Right ventricle myocardium superior (tissue), 1 donor: Measurements from ENCODE around the gene DNAAF9. TPM values are rescaled to one million over a fixed set of nuclear protein-coding genes. Genes with fewer than 3 reads are reported as not detected.
"Not testable (repeated sequence)": the region's sequence is repeated elsewhere in the genome, so short reads cannot be mapped to it uniquely, and the experiment has no call there.

Experiments
- ATAC-seq: fragments of 200-7000 bp; cut with Tn5 transposase; one replicate; pipeline ENCODE4 v1.9.1; 2020; ENCODE audit warnings: mild to moderate bottlenecking; ENCODE audit not compliant: poor library complexity
- DNase-seq: peaks from one replicate; pipeline ENCODE4 v3.0.0-alpha.2; 2020
- intact Hi-C: fragments of 100-400 bp; cut with DNase I; formaldehyde crosslinking; loops from one replicate; pipeline ENCODE4 v1.11.2; 2022
- long read RNA-seq: library from polyadenylated mRNA; unstranded; transcript quantifications from one replicate; pipeline ENCODE4 v2.0.0, GENCODE V29; 2021
- total RNA-seq: library from RNA; stranded (reverse); fragmentation: NEBNext Ultra II Directional; extraction: Animal tissue kit (Norgen Biotek cat#: 25700); gene quantifications from one replicate; pipeline ENCODE4 v1.2.1, GENCODE V29; 2021
- donor health status: DM: no; HTN: yes; CAD: no; lungs with severe emphysema.

The DNAAF9 gene
- 20.4 TPM for total RNA-seq
- long read RNA-seq, full-length matches to known transcripts: 4 of 27 reads
- long read RNA-seq, partial matches to known transcripts: 17 of 27 reads
- long read RNA-seq, other reads (novel, unspliced or antisense): 6 of 27 reads

DNA sequence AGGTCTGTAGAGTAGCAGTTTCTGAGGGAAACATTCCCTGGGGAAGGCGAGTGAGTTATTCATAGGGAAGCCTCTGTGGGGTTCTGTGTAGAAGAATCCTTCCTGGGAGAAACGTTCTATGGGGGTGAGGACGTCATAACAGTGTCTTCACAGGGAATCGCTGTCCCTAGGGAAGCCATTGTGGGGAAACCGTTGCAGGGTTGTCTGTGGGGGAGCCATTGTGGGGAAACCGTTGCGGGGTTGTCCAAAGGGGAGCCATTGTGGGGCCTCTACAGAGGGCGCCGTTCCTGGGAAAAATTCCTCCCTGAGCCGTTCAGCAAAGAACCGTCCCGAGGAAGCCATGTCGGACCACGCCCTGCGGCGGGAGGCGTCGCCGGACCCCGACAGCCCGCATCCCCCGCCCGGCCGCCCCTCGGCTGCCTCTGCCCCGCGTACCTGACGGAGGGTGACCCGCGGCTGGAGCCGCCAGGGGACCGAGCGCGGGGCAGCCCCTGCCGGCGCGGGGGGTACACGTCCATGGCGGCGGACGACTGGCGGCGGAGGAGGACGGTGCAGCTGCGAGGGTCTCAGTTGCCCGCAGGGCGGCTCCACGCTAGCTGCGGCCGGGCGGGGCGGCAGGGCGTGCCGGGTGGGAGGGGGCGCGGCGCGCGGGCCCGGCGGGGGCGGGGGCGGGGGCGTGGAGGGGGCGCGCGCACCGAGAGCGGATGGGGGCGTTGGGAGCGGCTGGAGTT, at the start of gene DNAAF9:
Gene DNAAF9, minus strand, starts transcription at position 630 of the 731 bp plus-strand sequence. Its CDS starts 112 bp downstream, at position 518.
- DNase-seq: peak; percentile 72
- ATAC-seq: peak; percentile 66
- intact Hi-C loops: loop anchor here (10.0 kb wide), 2 partner anchors 52 to 68 kb away; partner anchors contain the start of gene ATRN

DNA sequence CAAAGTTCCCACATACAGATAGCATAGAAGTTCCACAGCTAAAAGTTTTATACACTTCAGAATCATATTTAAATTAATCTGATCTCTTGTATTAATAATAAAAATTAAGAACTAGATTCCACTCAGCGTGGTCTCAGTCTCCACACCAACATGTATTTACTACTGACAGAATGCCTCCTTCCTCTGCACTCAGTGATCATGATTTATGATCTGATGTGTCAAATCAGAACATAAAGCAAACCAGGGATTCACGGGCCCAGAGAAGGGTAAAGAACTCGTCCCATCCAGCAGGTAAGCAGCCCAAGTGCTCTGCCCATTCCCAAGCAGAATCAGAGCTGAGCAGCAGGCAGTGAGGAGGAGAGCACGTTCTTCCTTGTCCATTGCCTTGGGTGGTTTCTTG, 49.2 kb upstream of the DNAAF9 start:
- DNase-seq (no peak), ATAC-seq (no peak)
- intact Hi-C loops: no loop called here

- intact Hi-C loops: no loop called here
- ATAC-seq (no peak), DNase-seq (no peak)
These were observed 47.4 kb upstream of the DNAAF9 start for GRCh38 chr20:3454831-3455230.

GRCh38 chr20:3452690-3453089, 45.2 kb upstream of the DNAAF9 start:
- no peak for ATAC-seq
- DNase-seq: no peak
- intact Hi-C loops: no loop called here

DNA sequence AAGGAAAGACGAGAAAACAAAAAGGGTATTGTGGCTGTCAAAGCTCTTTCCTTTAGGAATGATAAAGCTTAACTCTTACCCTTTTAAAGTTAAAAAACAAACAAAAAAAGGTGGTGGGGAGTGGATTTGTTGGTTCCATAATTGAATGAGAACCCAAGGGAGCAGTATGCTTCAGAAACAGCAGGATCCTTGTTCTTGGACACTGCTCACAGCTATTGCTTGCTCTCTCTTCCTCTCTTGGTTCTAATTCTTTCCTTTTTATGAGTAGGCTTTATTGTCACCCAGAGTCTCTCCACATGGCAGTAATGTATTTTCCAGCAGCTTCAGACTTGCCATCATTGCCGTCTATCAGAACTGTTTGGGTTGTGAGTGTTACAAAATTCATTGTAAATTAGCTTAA, 44.7 kb upstream of the DNAAF9 start:
- intact Hi-C loops: no loop called here
- no peak for DNase-seq
- ATAC-seq: no peak

DNA sequence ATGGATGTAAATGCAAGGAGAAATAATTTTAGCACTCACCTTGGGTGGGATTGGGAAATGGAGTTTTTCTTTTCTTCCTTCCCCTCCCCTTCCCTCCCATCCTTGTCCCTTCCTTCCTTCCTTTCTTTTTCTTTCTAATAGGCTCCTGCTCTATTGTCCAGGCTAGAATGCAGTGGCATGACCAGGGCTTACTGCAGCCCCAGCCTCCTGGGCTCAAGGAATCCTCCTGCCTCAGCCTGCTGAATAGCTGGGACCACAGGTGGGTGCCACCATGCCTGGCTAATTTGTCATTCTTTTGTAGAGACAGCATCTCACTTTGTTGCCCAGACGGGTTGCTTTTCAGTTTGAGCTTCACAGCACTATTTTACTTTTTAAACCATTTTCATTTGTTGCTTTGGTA, 41.9 kb upstream of the DNAAF9 start:
- intact Hi-C loops: no loop called here
- no peak for DNase-seq
- no peak for ATAC-seq

DNA sequence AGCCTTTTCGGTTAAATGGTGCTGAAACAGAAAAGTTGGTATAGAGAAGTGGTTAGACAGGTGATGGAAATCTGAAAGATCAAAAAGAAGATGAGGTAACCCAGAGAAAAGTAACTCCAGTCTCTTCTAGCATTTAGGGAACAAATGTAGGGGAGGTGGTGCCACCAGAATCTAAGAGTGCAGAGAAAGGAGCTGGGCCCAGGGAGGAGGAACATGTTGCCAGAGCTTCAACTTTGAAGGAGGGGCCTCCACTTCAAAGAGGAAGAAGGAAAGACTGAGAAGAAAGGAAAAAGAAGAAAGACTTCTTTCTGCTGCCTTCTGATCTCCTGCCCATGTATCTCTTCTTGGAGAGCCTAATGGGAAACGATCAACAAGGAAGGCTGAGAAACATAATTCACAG, 39.9 kb upstream of the DNAAF9 start:
- DNase-seq (no peak), ATAC-seq (no peak)
- intact Hi-C loops: no loop called here

DNA sequence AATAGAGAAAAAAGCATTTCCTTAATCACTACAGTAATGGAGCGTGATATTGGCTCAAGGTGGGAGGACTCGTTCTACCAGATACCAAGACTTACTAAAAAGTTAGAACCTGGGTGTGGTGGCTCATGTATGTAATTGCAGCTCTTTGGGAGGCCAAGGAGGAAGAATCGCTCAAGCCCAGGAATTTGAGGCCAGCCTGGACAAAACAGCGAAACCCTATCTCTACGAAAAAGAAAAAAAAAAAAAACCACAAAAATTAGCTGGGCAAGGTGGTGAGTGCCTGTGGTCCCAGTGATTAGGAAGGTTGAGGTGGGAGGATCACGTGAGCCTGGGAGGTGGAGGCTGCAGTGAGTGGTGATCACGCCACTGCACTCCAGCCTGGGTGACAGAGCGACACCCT, 39.3 kb upstream of the DNAAF9 start:
- ATAC-seq: no peak
- intact Hi-C loops: no loop called here

GRCh38 chr20:3436864-3437574, 29.6 kb upstream of the DNAAF9 start:
- intact Hi-C loops: no loop called here
- no peak for DNase-seq
- ATAC-seq: no peak

More for the DNA sequence above, 39.3 kb upstream of the DNAAF9 start:
- no peak for DNase-seq

DNA sequence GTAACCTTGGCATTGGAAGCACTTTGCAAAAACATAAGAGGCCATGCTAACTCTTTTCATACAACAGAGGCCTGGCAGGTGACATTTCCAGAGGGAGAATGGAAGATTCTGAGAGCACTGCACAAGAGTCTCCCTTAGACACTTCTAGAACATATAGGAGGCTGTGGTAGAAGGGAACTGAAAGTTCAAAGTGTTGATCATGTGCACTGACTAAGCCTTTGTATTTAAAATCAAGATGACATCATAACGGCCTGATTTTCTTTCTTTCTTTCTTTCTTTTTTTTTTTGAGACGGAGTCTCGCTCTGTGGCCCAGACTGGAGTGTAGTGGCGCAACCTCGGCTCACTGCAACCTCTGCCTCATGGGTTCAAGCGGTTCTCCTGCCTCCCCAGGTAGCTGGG, 26.8 kb upstream of the DNAAF9 start:
- DNase-seq (no peak), ATAC-seq (no peak)
- intact Hi-C loops: no loop called here

- DNase-seq (no peak), ATAC-seq (no peak)
- intact Hi-C loops: no loop called here
These were observed 26.3 kb upstream of the DNAAF9 start for GRCh38 chr20:3433744-3434143.

DNA sequence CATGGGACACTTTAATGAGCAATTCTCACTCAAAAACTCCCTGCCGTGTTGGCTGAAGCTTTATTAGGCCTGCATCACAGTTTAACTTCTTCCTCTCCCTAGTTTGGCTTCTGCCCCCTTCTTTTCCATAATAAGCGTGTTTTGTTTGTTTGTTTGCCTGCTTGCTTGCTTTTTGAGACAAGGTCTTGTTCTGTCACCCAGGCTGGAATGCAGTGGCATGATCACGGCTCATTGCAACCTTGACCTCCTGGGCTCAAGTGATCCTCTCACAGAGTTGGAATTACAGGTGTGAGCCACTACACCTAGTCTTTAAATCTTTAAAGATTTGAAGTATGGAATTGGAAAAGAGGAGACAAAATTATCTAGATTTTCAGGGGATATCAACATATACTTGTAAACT, 25.4 kb upstream of the DNAAF9 start:
- intact Hi-C loops: no loop called here
- DNase-seq (no peak), ATAC-seq (no peak)

DNA sequence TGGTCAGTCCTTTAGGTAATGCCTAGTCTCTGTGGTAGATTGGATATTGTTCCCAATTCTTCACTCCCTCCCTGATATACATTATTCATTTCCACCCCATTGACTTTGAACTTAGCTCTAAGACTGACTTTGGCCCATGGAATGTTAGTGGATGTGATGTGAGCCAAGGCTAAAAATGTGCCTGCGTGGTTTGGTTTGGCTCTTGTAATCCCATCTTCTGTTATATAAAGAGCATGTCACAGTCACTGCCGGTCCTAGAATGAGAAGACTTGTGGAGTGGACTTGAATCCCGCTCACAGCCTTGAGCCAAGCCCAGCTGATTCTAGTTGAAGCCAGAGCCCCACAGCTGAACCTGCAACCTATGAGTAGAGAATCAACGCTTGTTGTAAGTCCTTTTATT, 23.6 kb upstream of the DNAAF9 start:
- ATAC-seq: peak; percentile 67
- intact Hi-C loops: no loop called here
- no peak for DNase-seq

- ATAC-seq (peak; percentile 66), DNase-seq (peak; percentile 43)
- intact Hi-C loops: no loop called here
These were observed 23.1 kb upstream of the DNAAF9 start for GRCh38 chr20:3430376-3431069.

DNA sequence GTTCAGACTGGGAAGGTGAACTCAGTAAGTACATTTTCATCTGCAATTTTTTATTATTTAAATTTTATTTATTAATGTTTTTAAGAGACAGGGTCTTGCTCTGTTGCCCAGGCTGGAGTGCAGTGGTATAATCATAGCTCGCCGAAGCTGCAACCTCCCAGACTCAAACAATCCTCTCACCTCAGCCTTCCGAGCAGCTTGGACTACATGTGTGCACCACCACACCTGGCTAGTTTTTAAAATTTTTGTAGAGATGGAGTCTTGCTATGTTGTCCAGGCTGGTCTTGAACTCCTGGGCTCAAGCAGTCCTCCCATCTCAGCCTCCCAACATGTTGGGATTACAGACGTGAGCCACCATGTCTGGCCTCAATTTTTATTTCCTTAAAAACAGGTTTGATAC, 19.3 kb upstream of the DNAAF9 start:
- DNase-seq, ATAC-seq, intact Hi-C loops: not testable (repeated sequence)

GRCh38 chr20:3423126-3423525, 15.7 kb upstream of the DNAAF9 start:
- ATAC-seq: no peak

DNA sequence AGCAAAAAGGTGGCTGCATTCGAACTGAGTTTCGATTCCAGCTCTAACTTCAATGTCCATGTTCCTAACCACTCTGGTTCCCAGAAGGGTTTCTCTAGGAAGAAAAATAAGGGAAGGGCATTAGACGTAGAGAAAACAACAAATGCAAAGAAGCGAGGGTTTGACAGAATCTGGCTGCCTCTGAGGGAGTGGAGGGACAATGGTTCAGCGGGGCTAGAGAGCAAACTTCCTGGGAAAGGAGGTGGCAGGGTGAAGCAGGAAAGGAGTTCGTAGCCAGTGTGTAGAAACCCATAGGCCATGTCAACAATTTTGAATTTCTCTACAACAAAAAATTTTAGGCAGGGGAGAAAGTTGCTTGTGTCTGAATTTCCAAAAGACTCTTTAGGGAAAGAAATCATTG, 14.5 kb upstream of the DNAAF9 start:
- DNase-seq: no peak
- intact Hi-C loops: no loop called here
- no peak for ATAC-seq

More at GRCh38 chr20:3423126-3423525, 15.7 kb upstream of the DNAAF9 start:
- intact Hi-C loops: no loop called here
- DNase-seq: no peak

GRCh38 chr20:3420211-3420707, 12.8 kb upstream of the DNAAF9 start:
- intact Hi-C loops: no loop called here
- DNase-seq: peak; percentile 53

GRCh38 chr20:3418161-3418560, 10.7 kb upstream of the DNAAF9 start:
- intact Hi-C loops, DNase-seq, ATAC-seq: not testable (repeated sequence)

More at GRCh38 chr20:3420211-3420707, 12.8 kb upstream of the DNAAF9 start:
- ATAC-seq: peak; percentile 71
